ENCODE measurements around the gene TAX1BP3. TPM values are rescaled to one million over a fixed set of nuclear protein-coding genes. Genes with fewer than 3 reads are reported as not detected.
"Not testable (repeated sequence)": the region's sequence is repeated elsewhere in the genome, so short reads cannot be mapped to it uniquely, and the experiment has no call there.

TAX1BP3 gene
- total RNA-seq, 5 donors from 2014 or later (not counting 1 experiment from before 2014, with no cell fraction given): 9.1 to 15.3 (median 14.6) TPM

DNA sequence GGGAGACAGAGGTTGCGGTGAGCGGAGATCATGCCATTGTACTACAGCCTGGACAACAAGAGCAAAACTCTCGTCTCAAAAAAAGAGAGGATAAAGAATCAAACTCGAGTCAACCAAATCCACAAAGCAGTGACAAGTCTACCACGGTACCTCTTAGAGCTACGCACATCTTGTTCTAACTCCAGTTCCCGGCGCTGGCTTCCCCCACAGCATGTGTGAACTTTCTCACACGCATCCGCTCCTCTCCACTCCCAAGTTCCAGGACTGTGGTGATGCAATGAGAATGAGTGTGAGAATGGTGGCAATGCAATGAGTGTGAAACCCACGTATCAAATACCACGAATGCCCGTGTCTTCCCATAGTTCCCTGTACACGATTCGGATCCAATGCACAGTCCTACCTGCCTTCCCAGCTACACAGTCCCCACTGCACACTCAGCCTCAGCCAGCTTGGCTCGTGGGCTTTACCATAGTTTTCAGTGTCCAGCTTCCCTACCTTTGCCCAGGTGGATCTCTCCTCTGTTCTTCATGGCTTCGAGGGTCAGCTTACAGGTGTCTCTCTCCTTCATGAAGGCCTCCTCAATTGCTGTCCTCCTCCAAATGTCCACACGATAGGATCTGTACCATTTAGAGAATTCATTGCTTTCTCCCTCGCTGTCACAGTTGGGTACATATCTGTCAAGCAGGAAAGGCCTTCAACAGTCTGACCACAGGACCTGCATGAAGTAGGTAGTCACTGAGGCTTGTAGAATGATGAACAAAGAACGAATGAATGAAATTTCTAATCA lies 36.7 kb upstream of the TAX1BP3 start:
- no peak overlapping the region for H3K27ac ChIP-seq (ENCODE audit: low read length)
- H3K4me3 ChIP-seq (ENCODE audit: control insufficient read depth in 1 of 2, extremely low read depth in 1 of 2, low read length in 1 of 2): no peak overlapping the region
- peaks cover 0 to 9% of the 10 kb centered on the region in 2 experiments for H3K4me1 ChIP-seq (ENCODE audit: control insufficient read depth in 1 of 2, extremely low read depth in 1 of 2, insufficient read depth in 2 of 2, low read length in 2 of 2)
- H3K27me3 Mint-ChIP-seq: no peaks in the 10 kb centered on the region
- WGBS (ENCODE audit: insufficient coverage): 68% methylated on average over 13 of the region's 20 CpGs
- H3K36me3 Mint-ChIP-seq: no peaks in the 10 kb centered on the region
- no peak for ATAC-seq (replicated peaks in 1 of 4)
- no peak for DNase-seq
- H3K4me3 Mint-ChIP-seq: no peak overlapping the region
- no peaks in the 10 kb centered on the region for H3K9me3 ChIP-seq
- ChIA-PET CTCF (no interaction called here), POLR2A (no interaction called here)
- H3K27me3 ChIP-seq (replicated peaks in 1 of 2; ENCODE audit: control insufficient read depth in 2 of 2, extremely low read depth in 1 of 2, insufficient read depth in 2 of 2, low read length in 1 of 2): no peaks in the 10 kb centered on the region
- no peaks in the 10 kb centered on the region for H3K9me3 Mint-ChIP-seq
- H3K36me3 ChIP-seq (ENCODE audit: control insufficient read depth in 2 of 2, extremely low read depth in 1 of 2, insufficient read depth in 1 of 2, low read length in 1 of 2): no peaks in the 10 kb centered on the region
- H3K4me1 Mint-ChIP-seq: peaks cover 0 to 22% (median 13%) of the 10 kb centered on the region in 3 donors
- no peak overlapping the region for H3K27ac Mint-ChIP-seq

DNA sequence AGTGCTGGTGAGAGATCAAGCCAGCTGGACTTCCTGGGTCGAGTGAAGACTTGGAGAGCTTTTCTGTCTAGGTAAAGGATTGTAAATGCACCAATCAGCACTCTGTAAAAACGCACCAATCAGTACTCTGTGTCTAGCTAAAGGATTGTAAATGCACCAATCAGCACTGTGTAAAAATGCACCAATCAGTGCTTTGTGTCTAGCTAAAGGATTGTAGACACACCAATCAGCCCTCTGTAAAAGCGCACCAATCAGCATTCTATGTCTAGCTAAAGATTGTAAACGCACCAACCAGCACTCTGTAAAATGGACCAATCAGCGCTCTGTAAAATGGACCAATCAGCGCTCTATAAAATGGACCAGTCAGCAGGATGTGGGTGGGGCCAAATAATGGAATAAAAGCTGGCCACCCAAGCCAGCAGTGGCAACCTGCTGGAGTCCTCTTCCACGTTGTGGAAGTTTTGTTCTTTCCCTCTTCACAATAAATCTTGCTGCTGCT lies 33.7 kb upstream of the TAX1BP3 start:
- H3K27me3 ChIP-seq (replicated peaks in 1 of 2; ENCODE audit: control insufficient read depth in 2 of 2, extremely low read depth in 1 of 2, insufficient read depth in 2 of 2, low read length in 1 of 2); H3K4me3 Mint-ChIP-seq; ATAC-seq (replicated peaks in 1 of 4); H3K27ac ChIP-seq (ENCODE audit: low read length); H3K27me3 Mint-ChIP-seq; H3K9me3 Mint-ChIP-seq; H3K4me1 Mint-ChIP-seq; POLR2A ChIA-PET; H3K4me3 ChIP-seq (ENCODE audit: control insufficient read depth in 1 of 2, extremely low read depth in 1 of 2, low read length in 1 of 2); CTCF ChIA-PET; H3K9me3 ChIP-seq; DNase-seq; H3K36me3 ChIP-seq (ENCODE audit: control insufficient read depth in 2 of 2, extremely low read depth in 1 of 2, insufficient read depth in 1 of 2, low read length in 1 of 2); H3K27ac Mint-ChIP-seq; H3K4me1 ChIP-seq (ENCODE audit: control insufficient read depth in 1 of 2, extremely low read depth in 1 of 2, insufficient read depth in 2 of 2, low read length in 2 of 2); H3K36me3 Mint-ChIP-seq: not testable (repeated sequence)
- 96% methylated on average over 5 of the region's 7 CpGs for WGBS (ENCODE audit: insufficient coverage)

DNA sequence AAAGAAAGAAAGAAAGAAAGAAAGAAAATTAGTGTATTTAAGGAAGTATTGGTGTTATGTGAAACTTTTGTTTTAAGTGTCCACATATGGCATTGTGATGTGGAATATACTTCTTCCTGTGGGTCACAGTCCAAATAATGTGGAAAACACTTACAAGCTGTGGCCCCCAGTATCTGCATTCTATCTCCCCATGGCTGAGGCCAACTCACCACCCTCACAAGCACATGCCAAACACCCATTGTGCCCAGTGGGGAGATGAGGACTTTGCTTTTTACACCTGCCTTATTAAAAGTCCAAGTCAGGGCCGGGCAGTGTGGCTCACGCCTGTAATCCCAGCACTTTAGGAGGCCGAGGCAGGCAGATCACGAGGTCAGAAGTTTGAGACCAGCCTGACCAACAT lies 31.6 kb upstream of the TAX1BP3 start:
- H3K4me3 ChIP-seq (ENCODE audit: control insufficient read depth in 1 of 2, extremely low read depth in 1 of 2, low read length in 1 of 2): no peak overlapping the region
- POLR2A ChIA-PET: no interaction called here
- H3K4me1 ChIP-seq (ENCODE audit: control insufficient read depth in 1 of 2, extremely low read depth in 1 of 2, insufficient read depth in 2 of 2, low read length in 2 of 2): peaks cover 3 to 18% of the 10 kb centered on the region in 2 experiments
- no peaks in the 10 kb centered on the region for H3K36me3 ChIP-seq (ENCODE audit: control insufficient read depth in 2 of 2, extremely low read depth in 1 of 2, insufficient read depth in 1 of 2, low read length in 1 of 2)
- no peaks in the 10 kb centered on the region for H3K36me3 Mint-ChIP-seq
- H3K9me3 Mint-ChIP-seq: no peaks in the 10 kb centered on the region
- H3K9me3 ChIP-seq: no peaks in the 10 kb centered on the region
- no peak overlapping the region for H3K27ac ChIP-seq (ENCODE audit: low read length)
- no peak overlapping the region for H3K27ac Mint-ChIP-seq
- H3K4me3 Mint-ChIP-seq: no peak overlapping the region
- CTCF ChIA-PET: no interaction called here
- no peaks in the 10 kb centered on the region for H3K27me3 ChIP-seq (replicated peaks in 1 of 2; ENCODE audit: control insufficient read depth in 2 of 2, extremely low read depth in 1 of 2, insufficient read depth in 2 of 2, low read length in 1 of 2)
- WGBS (ENCODE audit: insufficient coverage): 95% methylated on average over 4 of the region's 4 CpGs
- ATAC-seq (replicated peaks in 1 of 4) (no peak), DNase-seq (no peak)
- H3K4me1 Mint-ChIP-seq: peaks cover 0 to 12% (median 9%) of the 10 kb centered on the region in 3 donors
- no peaks in the 10 kb centered on the region for H3K27me3 Mint-ChIP-seq

DNA sequence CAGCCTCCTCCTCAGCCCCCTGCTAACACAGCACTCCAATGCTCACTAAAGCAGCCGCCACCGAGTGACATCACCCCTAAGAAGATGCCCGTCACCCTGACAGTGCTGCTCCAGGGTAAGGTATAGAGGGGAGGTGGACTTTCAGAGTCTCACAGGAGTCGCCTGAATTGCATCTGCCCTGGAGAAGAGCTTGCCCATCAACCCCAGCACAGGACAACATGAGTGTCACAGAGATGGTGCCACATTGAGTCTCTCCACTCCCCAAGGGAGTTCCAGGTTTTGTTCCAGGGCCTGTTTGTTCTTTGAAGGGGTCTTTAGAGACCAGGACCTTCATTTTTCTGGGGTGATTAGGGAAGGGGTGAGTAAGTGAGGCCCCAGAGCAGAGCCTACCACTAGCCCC lies 29.8 kb upstream of the TAX1BP3 start:
- DNase-seq: no peak
- peaks cover 3 to 35% of the 10 kb centered on the region in 2 experiments for H3K4me1 ChIP-seq (ENCODE audit: control insufficient read depth in 1 of 2, extremely low read depth in 1 of 2, insufficient read depth in 2 of 2, low read length in 2 of 2)
- POLR2A ChIA-PET: interaction anchor here in 1 of 2 donors (0.6 kb wide), 1 partner anchor 148 kb away, joined by 3 read pairs; the partner anchor contains the start of gene NCBP3

DNA sequence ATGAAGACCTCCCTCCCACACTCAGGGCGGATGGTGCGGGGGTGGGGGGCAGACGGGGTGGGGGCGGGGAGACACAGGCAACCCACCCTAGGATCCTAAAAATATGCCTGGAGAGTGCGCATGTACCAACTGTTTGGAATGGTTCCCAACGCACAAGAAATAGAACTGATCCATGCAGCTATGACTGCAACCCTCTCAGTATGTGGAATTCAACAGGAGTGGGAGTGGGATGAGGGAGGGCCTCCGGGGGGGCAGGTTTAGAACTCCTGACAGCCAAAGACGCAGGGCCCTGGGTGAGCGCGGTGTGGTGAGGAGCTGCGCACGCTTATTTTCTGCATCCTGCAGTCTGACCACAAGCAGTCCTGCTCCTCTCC lies 28.7 kb upstream of the TAX1BP3 start:
- no peak for ATAC-seq (replicated peaks in 1 of 4)
- H3K9me3 ChIP-seq: no peaks in the 10 kb centered on the region
- H3K4me1 ChIP-seq (ENCODE audit: control insufficient read depth in 1 of 2, extremely low read depth in 1 of 2, insufficient read depth in 2 of 2, low read length in 2 of 2): peaks cover 5 to 35% of the 10 kb centered on the region in 2 experiments
- POLR2A ChIA-PET: no interaction called here
- Mint-ChIP-seq H3K27ac (no peak overlapping the region), H3K9me3 (no peaks in the 10 kb centered on the region), H3K4me3 (peak overlapping the region; percentile 24 to 86 (median 25)), H3K4me1 (peaks cover 15 to 33% (median 24%) of the 10 kb centered on the region in 3 donors), H3K36me3 (no peaks in the 10 kb centered on the region), H3K27me3 (no peaks in the 10 kb centered on the region)
- CTCF ChIA-PET: no interaction called here
- no peak for DNase-seq
- no peak overlapping the region for H3K27ac ChIP-seq (ENCODE audit: low read length)
- no peaks in the 10 kb centered on the region for H3K36me3 ChIP-seq (ENCODE audit: control insufficient read depth in 2 of 2, extremely low read depth in 1 of 2, insufficient read depth in 1 of 2, low read length in 1 of 2)
- H3K4me3 ChIP-seq (ENCODE audit: control insufficient read depth in 1 of 2, extremely low read depth in 1 of 2, low read length in 1 of 2): no peak overlapping the region
- no peaks in the 10 kb centered on the region for H3K27me3 ChIP-seq (replicated peaks in 1 of 2; ENCODE audit: control insufficient read depth in 2 of 2, extremely low read depth in 1 of 2, insufficient read depth in 2 of 2, low read length in 1 of 2)
- 95% methylated on average over 2 of the region's 12 CpGs for WGBS (ENCODE audit: insufficient coverage)

More for the DNA sequence above, 29.8 kb upstream of the TAX1BP3 start:
- H3K4me1 Mint-ChIP-seq: peaks cover 12 to 25% (median 21%) of the 10 kb centered on the region in 3 donors
- H3K36me3 ChIP-seq (ENCODE audit: control insufficient read depth in 2 of 2, extremely low read depth in 1 of 2, insufficient read depth in 1 of 2, low read length in 1 of 2): no peaks in the 10 kb centered on the region
- H3K4me3 ChIP-seq (ENCODE audit: control insufficient read depth in 1 of 2, extremely low read depth in 1 of 2, low read length in 1 of 2): no peak overlapping the region
- H3K27ac Mint-ChIP-seq: peak overlapping the region in 1 of 2 donors; percentile 28
- H3K27me3 Mint-ChIP-seq: no peaks in the 10 kb centered on the region
- CTCF ChIA-PET: no interaction called here
- no CpG with 5 or more reads among the region's 4 CpGs for WGBS (ENCODE audit: insufficient coverage)
- no peak overlapping the region for H3K27ac ChIP-seq (ENCODE audit: low read length)
- no peaks in the 10 kb centered on the region for H3K9me3 ChIP-seq
- peak overlapping the region in 1 of 3 donors; percentile 46 for H3K4me3 Mint-ChIP-seq
- H3K36me3 Mint-ChIP-seq: no peaks in the 10 kb centered on the region
- ATAC-seq (replicated peaks in 1 of 4): no peak
- no peaks in the 10 kb centered on the region for H3K9me3 Mint-ChIP-seq
- no peaks in the 10 kb centered on the region for H3K27me3 ChIP-seq (replicated peaks in 1 of 2; ENCODE audit: control insufficient read depth in 2 of 2, extremely low read depth in 1 of 2, insufficient read depth in 2 of 2, low read length in 1 of 2)

DNA sequence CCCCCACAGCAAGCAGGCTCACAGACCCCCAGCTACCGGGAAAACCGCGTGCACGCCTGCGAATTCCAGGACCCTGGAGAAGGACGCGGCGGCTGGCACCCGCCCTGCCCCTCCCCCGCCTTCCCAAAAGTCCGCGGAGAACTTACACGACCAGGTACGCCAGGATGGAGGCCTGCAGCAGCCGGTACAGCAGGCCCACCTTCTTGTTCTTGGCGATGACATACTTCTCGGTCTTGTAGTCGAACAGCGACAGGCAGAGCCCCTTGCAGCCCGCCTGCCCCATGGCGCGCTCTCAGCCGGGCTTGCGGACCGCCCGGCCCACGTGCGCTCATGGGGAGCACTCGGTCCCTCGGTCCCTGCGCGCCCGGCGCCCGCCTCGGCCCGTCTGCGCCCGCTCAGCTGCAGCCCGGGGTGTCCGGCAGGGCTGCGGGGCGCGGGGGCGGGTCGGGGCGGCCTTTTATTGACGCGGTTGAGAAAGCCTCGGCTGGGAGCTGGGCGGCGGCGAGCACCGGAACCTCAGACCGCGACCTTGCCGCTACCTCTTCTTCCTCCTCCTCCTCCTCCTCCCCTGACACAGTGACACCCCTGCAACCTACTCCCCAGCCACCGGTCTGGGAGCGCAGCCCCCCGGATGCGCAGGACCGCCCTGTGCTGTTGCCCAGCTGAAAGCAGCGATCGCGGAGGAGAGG lies 27.5 kb upstream of the TAX1BP3 start, which contains the start of gene P2RX5:
TSS of gene P2RX5 (minus strand) at position 433 of the 689 bp plus-strand sequence. CDS start at position 283, 150 bp downstream.
- ATAC-seq (replicated peaks in 1 of 4) (peak; percentile 73 to 80 (median 74)), DNase-seq (peak in 27 of 35 experiments; percentile 11 to 56 (median 23))
- Mint-ChIP-seq H3K27me3 (no peaks in the 10 kb centered on the region), H3K9me3 (no peaks in the 10 kb centered on the region), H3K4me3 (peak within 1 kb of the TSS; percentile 86 to 93 (median 90)), H3K4me1 (peaks cover 15 to 36% (median 24%) of the 10 kb centered on the region in 3 donors), H3K27ac (peak within 1 kb of the TSS; percentile 84 to 93), H3K36me3 (peaks cover 5% of the 10 kb centered on the region)
- H3K27me3 ChIP-seq (replicated peaks in 1 of 2; ENCODE audit: control insufficient read depth in 2 of 2, extremely low read depth in 1 of 2, insufficient read depth in 2 of 2, low read length in 1 of 2): no peaks in the 10 kb centered on the region
- ChIA-PET POLR2A (interaction anchor here in 1 of 2 donors (0.6 kb wide), 1 partner anchor 528 kb away, joined by 3 read pairs; no protein-coding TSS in a partner anchor), CTCF (interaction anchor here in 1 of 2 donors (0.6 to 1.5 kb wide), 3 partner anchors 13 to 1740 kb away, joined by 4 to 5 read pairs (median 4); no protein-coding TSS in a partner anchor)
- H3K9me3 ChIP-seq: no peaks in the 10 kb centered on the region
- H3K4me1 ChIP-seq (ENCODE audit: control insufficient read depth in 1 of 2, extremely low read depth in 1 of 2, insufficient read depth in 2 of 2, low read length in 2 of 2): peaks cover 5 to 35% of the 10 kb centered on the region in 2 experiments
- H3K36me3 ChIP-seq (ENCODE audit: control insufficient read depth in 2 of 2, extremely low read depth in 1 of 2, insufficient read depth in 1 of 2, low read length in 1 of 2): peaks cover 5% of the 10 kb centered on the region in 2 donors
- peak within 1 kb of the TSS; percentile 66 to 76 for H3K4me3 ChIP-seq (ENCODE audit: control insufficient read depth in 1 of 2, extremely low read depth in 1 of 2, low read length in 1 of 2)
- H3K27ac ChIP-seq (ENCODE audit: low read length): peak within 1 kb of the TSS; percentile 51
- under 1% methylated on average over 57 of the region's 65 CpGs for WGBS (ENCODE audit: insufficient coverage)

Measured in T-cell (primary cell).